Activated CD4-positive, alpha-beta T cell treated with anti-CD3 and anti-CD28 coated beads for 48 hours (primary cell): ENCODE measurements around the gene PPARD.
"Not testable (repeated sequence)": the region's sequence is repeated elsewhere in the genome, so short reads cannot be mapped to it uniquely, and the experiment has no call there.

Experiments used
- DNase-seq: peaks from one replicate; pipeline ENCODE4 v3.0.0-alpha.2; 2020

The PPARD gene

GRCh38 chr6:35342258-35343091 is at the start of gene PPARD:
Gene PPARD, plus strand, starts transcription at chr6:35342558. Its CDS starts 68,530 bp downstream, at chr6:35411088.
- peak; percentile 99 for DNase-seq

GRCh38 chr6:35293681-35294080 is 48.7 kb upstream of the PPARD start:
- no peak for DNase-seq

DNA sequence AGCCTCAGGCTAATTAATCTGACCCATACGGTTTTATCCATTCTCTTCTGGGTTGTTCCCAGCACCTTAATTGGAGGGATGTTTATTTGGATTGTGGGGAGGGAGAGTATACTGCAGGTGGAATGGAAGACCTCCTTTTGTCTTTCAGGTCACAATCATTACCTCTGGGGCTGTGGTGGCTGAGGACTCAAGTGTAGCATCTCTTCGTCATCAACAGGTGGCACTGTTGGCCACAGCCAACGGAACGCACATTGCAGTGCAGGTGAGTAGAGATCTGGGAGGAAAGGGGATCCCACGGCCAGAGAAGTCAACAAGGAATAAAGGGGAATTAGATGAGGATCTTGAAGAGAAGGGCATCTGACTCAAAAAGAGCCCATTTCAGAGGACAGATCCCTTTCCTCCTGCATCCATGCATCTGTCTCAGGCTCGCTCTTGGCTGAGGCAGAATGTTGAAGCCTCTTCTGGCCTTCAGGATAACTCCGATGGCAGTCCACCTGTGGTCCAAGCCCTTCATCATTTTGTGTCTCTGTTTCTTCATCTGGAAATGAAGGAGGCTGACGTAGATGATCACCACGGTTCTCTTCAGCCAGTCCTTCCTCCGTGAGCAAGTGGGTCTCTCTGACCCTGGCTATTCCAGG is 47.9 kb upstream of the PPARD start:
- DNase-seq = peak; percentile 62

DNA sequence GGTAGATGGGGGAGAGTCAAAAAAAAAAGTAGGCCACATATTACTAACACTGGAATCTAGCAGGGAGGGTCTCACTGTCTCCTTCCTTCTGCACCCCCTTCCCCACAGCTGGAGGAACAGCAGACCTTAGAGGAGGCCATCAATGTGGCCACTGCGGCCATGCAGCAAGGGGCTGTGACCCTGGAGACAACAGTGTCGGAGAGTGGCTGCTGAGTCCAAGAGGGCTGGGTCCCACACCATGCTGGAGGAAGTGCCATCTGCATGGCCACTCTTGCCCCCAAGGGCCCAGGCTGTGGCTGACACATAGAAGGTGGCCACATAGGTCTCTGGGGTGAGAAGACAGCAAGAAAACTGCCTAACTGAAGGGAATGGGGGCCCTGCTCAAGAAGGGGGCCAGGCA is 47.3 kb upstream of the PPARD start:
- DNase-seq = no peak

- no peak for DNase-seq
Measured at GRCh38 chr6:35295521-35296315, 46.6 kb upstream of the PPARD start.

GRCh38 chr6:35296931-35297600 is 45.3 kb upstream of the PPARD start:
- DNase-seq = no peak

- DNase-seq = peak; percentile 92
Measured at GRCh38 chr6:35297601-35298481, 44.5 kb upstream of the PPARD start, which contains the start of gene DEF6. Gene DEF6, plus strand, starts transcription at chr6:35297818. Its CDS starts 39 bp downstream, at chr6:35297857.

- DNase-seq = no peak
Measured at GRCh38 chr6:35298625-35299140, 43.7 kb upstream of the PPARD start.

- peak; percentile 40 for DNase-seq
Measured at GRCh38 chr6:35299674-35300073, 42.7 kb upstream of the PPARD start.

GRCh38 chr6:35300848-35301247 is 41.5 kb upstream of the PPARD start:
- peak; percentile 37 for DNase-seq

DNA sequence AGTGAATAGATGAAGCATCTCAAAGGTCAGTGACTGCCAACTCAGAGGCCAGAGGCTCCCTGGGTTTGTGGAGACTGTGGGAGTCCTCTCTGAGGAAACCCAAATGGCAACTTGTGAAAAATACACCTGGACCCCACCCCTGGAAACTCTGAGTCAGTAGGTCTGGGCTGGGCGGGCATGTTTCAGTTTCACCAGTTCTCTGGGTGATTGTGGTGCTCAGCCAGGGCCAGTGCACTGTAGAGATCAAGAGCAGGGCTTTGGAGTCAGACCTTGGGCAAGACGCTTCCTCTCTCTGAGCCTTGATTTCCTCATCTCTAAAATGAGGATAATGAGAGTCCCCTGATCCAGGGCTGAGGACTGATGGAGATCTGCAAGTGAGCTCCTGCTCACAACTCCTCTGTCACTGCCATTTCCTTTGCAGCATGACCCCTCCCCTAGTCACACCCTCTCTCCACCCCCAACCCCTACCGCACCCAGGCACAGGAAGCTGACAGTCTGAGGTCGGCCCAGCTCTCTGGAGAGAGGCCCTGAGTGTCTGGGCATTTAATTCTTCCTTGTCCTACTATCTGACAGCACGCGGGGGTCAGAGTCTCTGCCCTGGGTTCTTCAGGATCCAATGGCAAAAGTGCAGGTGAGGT is 39.6 kb upstream of the PPARD start:
- DNase-seq = peak; percentile 93

DNA sequence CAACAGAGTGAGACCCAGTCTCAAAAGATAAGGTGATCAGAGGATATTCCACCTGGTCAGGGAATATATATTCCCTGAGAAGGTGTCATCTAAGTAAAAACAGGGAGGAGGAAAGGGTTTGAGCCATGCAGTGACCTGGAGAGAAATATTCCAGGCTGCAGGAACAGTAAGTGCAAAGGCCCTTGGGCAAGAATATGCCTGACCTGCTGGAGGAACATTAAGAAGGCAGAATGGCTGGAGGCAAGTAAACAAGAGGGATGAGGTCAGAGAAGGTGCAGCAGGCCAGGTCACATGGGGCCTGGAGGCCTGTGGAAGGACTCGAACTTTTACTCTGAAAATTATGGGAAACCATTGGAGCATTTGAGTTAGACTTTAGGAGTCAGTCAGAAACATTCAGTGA is 38.1 kb upstream of the PPARD start:
- DNase-seq = no peak

- peak; percentile 57 for DNase-seq
Measured at GRCh38 chr6:35305117-35305516, 37.2 kb upstream of the PPARD start.

- DNase-seq = not testable (repeated sequence)
Measured at GRCh38 chr6:35307138-35307537, 35.2 kb upstream of the PPARD start.

- not testable (repeated sequence) for DNase-seq
Measured at GRCh38 chr6:35308543-35308942, 33.8 kb upstream of the PPARD start.

GRCh38 chr6:35309611-35310264 is 32.6 kb upstream of the PPARD start:
- DNase-seq = no peak

DNA sequence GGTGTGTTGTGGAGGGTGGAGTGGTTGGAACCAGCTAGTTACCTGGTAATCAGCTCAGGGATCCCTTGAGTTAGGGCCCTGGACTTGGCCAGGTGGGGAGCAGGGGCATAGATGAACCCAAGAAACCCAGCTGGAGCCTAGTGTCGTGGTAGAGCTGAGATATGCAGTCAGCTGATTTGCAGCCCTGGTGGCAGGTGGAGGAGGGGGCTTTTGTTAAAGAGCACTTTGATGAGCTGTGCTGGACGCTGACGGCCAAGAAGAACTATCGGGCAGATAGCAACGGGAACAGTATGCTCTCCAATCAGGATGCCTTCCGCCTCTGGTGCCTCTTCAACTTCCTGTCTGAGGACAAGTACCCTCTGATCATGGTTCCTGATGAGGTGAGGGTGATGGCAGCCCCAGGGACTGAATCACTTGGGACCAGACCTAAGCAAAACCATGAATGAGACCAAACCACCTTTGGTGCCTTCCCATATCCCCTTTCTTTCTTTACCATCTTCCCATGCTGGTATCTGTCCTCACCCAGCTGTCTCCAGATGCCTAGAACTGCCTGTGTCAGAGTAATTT is 32.0 kb upstream of the PPARD start:
- peak; percentile 53 for DNase-seq

DNA sequence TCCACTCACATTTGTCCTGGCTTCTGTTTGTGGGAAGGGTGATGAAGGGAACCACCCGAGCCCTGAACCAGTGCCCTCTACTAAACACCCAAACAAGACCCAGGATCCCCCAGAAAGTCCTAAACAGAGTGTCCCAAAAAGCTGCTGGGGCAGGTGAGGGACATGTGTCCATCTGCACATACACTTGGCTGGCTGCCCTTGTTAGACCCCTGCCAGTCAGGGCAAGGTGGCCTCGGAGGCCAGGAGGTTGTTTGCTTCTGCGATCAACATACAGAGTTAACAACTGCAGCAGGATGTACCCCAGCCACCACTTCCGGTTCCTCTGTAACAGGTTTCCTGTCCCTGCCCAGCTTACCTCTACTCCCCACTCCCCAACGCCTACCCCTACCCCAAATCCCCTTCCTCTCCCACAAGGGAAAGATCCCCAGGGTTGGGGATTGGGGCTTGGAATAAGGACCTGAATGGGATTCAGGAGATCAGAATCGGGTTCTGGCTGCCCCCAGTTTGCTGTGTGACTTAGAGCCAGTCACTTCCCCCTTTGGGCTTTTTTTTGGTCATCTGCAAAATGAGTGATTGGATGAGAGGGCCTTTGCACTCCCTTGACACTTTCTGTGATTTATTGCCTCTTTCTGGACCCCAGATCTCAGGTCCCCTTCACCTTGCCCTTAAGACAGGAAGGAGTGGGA is 30.8 kb upstream of the PPARD start:
- DNase-seq = peak; percentile 62

DNA sequence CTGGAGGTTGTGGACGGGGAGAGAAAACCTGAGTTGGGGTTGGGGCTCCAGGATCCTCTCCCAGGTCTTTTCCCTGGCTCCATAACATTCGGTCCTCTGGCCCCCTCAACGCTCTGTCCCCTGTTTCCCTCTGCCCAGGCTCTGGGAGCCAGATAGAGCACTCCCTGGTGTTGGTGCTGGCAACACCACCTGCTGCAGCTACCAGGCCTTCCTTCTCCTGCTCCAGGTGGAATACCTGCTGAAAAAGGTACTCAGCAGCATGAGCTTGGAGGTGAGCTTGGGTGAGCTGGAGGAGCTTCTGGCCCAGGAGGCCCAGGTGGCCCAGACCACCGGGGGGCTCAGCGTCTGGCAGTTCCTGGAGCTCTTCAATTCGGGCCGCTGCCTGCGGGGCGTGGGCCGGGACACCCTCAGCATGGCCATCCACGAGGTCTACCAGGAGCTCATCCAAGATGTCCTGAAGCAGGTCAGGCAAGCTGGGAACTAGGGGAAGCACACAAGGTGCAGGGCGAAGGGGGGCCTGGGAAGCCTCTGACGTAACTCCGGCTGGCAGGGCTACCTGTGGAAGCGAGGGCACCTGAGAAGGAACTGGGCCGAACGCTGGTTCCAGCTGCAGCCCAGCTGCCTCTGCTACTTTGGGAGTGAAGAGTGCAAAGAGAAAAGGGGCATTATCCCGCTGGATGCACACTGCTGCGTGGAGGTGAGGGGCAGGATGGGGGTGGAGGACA is 30.1 kb upstream of the PPARD start:
- DNase-seq = no peak
